GM12801 (cell line): ENCODE results near the gene LRSAM1.

ENCODE experiments used
- TF ChIP-seq, protein P1 (sequence below): IDR thresholded peaks from one replicate; pipeline ENCODE4 v1.5.1; 2011; ENCODE audit warnings: control low read depth; ENCODE audit not compliant: insufficient read length; ENCODE audit errors: extremely low read depth

Gene LRSAM1

GRCh38 chr9:127451608-127451857 is 223 bp downstream of the LRSAM1 start:
- TF ChIP-seq, protein P1, sequence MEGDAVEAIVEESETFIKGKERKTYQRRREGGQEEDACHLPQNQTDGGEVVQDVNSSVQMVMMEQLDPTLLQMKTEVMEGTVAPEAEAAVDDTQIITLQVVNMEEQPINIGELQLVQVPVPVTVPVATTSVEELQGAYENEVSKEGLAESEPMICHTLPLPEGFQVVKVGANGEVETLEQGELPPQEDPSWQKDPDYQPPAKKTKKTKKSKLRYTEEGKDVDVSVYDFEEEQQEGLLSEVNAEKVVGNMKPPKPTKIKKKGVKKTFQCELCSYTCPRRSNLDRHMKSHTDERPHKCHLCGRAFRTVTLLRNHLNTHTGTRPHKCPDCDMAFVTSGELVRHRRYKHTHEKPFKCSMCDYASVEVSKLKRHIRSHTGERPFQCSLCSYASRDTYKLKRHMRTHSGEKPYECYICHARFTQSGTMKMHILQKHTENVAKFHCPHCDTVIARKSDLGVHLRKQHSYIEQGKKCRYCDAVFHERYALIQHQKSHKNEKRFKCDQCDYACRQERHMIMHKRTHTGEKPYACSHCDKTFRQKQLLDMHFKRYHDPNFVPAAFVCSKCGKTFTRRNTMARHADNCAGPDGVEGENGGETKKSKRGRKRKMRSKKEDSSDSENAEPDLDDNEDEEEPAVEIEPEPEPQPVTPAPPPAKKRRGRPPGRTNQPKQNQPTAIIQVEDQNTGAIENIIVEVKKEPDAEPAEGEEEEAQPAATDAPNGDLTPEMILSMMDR, result no peak

DNA sequence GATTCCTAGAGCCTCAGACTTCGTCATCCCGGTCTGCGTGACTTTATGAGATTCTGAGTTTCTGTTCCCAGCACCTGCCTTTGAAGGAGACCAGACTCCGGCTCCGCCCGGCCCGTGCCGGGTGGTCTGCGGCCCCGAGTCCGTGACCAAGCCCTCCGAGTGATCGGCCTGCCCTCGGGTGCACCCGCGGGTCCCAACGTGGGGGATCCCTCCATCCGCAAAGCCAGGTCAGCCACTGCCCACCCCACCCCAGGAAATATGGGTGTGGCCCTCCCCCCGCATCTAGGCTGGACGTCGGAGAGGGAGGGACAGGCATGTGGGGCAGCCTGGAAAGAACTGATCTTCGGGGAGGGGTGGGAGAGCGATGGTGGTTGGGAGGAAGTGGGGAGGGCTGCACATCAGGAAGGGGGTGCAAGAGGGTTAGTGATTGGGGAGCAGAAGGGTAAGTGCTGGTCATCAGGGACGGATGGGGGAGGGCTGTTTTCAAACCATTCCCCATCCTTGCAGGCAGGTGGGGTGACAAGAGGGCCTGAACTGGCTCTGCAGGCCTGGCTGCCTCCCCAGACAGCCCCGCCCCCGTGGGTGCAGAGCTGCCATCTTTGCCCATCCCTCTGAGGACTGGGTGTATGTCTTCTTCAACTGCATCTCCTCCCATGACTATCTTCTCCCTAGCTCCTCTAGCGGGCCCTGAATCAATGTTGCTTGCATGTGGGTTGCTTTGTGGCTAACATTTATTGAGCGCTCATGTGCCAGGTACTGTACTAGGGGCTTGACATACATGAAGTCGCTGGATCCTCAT is 747 bp downstream of the LRSAM1 start:
- TF ChIP-seq, protein P1, result no peak

- TF ChIP-seq, protein P1, result no peak
Measured at GRCh38 chr9:127452691-127453090, 1.4 kb downstream of the LRSAM1 start.

DNA sequence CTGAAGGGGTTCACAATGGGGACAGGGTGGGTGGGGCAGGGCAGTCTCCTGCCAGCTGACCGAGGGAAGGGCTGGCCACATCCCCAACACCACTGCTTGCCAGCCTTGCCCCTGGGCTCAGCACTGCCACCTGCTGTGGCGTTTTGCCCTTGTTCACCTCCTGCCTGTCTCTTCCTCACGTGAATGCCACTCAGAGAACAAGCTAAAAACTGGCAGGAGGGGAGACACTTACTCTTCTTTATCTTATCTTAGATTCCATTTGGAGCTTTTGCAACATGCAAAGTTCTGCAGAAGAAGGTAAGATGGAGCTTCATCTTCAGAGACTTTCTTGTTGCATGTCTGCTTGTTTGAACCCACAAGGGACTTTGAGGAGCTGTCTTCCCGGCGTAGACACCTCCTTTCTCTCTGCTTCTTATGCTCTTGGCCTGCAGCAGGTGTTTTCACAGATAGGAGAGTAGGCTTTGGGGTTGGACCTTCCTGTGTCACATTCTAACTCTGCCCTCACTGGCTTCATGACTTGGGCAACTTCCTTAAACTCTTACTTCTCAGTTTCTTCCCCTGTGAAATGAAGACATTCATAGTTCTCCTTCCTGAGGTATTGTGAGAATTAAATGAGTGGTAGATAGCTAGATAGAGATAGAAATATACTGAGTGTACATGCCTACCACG is 4.1 kb downstream of the LRSAM1 start:
- TF ChIP-seq, protein P1, result no peak

DNA sequence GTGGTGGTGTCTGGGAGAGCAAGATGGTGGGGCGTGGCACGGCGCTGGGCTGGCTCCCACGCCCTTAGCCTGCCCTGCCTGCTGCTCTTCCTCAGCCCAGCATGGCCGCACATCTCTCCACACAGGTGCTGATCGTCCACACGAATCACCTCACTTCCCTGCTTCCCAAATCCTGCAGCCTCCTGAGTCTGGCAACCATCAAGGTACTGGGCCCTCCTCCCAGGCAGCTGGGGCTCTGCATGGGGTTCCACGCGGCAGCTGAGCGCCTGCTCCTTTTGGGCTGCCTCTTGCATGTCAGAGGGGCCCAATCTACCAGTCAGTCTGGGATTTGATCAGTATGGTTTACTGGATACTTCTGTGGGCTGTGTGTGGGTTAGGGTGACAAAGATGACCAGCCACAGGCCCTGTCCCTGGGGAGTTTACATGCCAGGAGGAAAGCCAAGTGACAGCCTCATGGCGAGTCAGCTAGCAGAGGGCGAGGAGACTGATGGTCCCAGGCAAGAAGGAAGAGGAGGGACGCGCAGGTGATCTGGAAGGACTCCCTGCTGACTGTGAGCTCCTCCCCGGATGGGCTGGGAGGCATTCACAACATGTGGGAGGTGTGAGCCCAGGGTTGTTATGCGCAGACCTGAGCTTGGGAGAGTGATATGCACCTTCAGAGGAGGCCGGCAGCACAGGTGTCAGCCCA is 6.0 kb downstream of the LRSAM1 start:
- TF ChIP-seq, protein P1, result no peak

- TF ChIP-seq, protein P1, result no peak
Measured at GRCh38 chr9:127458921-127459320, 7.6 kb downstream of the LRSAM1 start.

DNA sequence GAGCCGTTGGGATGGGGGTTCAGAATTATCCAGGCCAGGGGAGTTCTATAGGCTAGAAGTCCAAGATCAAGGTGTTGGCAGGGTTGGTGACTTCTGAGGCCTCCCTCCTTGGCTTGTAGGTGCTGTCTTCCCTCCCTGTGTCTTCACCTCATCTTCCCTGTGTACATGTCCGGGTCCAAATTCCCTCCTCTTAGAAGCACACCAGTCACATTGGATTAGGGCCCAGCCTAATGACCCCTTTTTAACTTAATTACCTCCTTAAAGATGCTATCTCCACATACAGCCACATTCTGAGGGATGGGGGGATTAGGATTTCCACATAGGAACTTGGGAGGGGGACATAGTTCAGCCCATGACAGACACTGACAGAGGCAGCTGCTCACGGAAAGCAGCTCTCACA is 12.1 kb downstream of the LRSAM1 start:
- TF ChIP-seq, protein P1, result no peak
